Measurements from ENCODE around the gene TNNC1. TPM values are rescaled to one million over a fixed set of nuclear protein-coding genes. Genes with fewer than 3 reads are reported as not detected.
A peak's percentile ranks its signal among the peaks of the same experiment; 100 is the strongest.

Gene TNNC1
- polyA plus RNA-seq, 3 donors = not detected

DNA sequence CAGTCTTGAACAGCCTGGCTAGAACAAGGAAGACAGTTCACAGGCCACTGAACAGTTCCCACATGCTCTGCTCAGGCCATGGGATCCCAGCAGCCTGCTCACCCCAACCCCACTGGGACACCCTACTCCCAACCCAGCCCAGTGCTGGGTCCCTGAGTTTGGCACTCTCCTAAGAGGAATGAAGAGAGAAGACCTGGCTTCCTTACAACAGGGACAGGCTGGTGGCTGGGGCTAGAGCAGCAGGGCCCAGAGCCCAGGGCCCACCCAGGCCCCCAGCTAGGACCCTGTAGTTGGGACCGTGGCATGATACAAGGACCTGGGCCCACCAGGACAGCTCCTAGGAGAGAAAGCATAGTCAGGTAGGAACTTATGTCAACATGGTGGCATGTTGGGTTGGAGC, 52.3 kb downstream of the TNNC1 start:
- H3K79me2 ChIP-seq (ENCODE audit: insufficient read depth, low read length) = no peaks in the 10 kb centered on the region
- Mint-ChIP-seq H3K27me3 (ENCODE audit: low read depth in 3 of 3) (no peaks in the 10 kb centered on the region), H3K4me1 (no peaks in the 10 kb centered on the region), H3K9me3 (peaks cover 0 to 2% (median 0%) of the 10 kb centered on the region in 7 donors), H3K36me3 (peaks cover 66 to 85% of the 10 kb centered on the region in 2 donors), H3K4me3 (no peak overlapping the region), H3K27ac (peak overlapping the region in 4 of 7 donors; percentile 26 to 30 (median 27))
- intact Hi-C loops (cut with micrococcal nuclease) = loop anchor here in 1 of 2 donors (2.0 to 10.0 kb wide), 2 partner anchors 19 to 117 kb away; partner anchors contain the start of gene GLYCTK
- H3K4me2 ChIP-seq (replicated peaks; ENCODE audit: extremely low read depth, low read length, poor library complexity, severe bottlenecking) = no peak overlapping the region
- no peaks in the 10 kb centered on the region for H3K4me1 ChIP-seq (ENCODE audit: control insufficient read depth in 1 of 2, insufficient read depth in 2 of 2, low read length in 2 of 2)
- DNase-seq = no peak
- no peak overlapping the region for H3K4me3 ChIP-seq (replicated peaks in 1 of 3; ENCODE audit: low read depth in 2 of 3, low read length in 3 of 3)
- peaks cover 76 to 86% of the 10 kb centered on the region in 2 donors for H3K36me3 ChIP-seq (replicated peaks in 1 of 2; ENCODE audit: control insufficient read depth in 1 of 2, insufficient read depth in 2 of 2, low read length in 2 of 2)
- no peak overlapping the region for H2AFZ ChIP-seq (ENCODE audit: insufficient read depth, low read depth, low read length, poor library complexity, severe bottlenecking)
- TF ChIP-seq, protein P1, sequence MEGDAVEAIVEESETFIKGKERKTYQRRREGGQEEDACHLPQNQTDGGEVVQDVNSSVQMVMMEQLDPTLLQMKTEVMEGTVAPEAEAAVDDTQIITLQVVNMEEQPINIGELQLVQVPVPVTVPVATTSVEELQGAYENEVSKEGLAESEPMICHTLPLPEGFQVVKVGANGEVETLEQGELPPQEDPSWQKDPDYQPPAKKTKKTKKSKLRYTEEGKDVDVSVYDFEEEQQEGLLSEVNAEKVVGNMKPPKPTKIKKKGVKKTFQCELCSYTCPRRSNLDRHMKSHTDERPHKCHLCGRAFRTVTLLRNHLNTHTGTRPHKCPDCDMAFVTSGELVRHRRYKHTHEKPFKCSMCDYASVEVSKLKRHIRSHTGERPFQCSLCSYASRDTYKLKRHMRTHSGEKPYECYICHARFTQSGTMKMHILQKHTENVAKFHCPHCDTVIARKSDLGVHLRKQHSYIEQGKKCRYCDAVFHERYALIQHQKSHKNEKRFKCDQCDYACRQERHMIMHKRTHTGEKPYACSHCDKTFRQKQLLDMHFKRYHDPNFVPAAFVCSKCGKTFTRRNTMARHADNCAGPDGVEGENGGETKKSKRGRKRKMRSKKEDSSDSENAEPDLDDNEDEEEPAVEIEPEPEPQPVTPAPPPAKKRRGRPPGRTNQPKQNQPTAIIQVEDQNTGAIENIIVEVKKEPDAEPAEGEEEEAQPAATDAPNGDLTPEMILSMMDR (IDR thresholded peaks at IDR 0.05) = no peak
- no peaks in the 10 kb centered on the region for H3K27me3 ChIP-seq (ENCODE audit: control insufficient read depth in 2 of 2, insufficient read depth in 2 of 2, low read length in 2 of 2)
- no peak overlapping the region for H3K27ac ChIP-seq (ENCODE audit: low read depth in 1 of 2, low read length in 2 of 2)
- H3K9me3 ChIP-seq (replicated peaks in 1 of 2; ENCODE audit: control insufficient read depth in 1 of 2, insufficient read depth in 1 of 2, low read length in 2 of 2) = no peaks in the 10 kb centered on the region
- peaks cover 9% of the 10 kb centered on the region for H4K20me1 ChIP-seq (ENCODE audit: insufficient read depth, low read length)
- no peak overlapping the region for H3K9ac ChIP-seq (ENCODE audit: insufficient read depth, low read length, poor library complexity, severe bottlenecking)
- 100% methylated on average over 1 of the region's 1 CpG for WGBS (ENCODE audit: insufficient coverage)

Other genes starting within 250 kb of the TNNC1 start
- gene TLR9, start 228.4 kb downstream of the TNNC1 start, polyA plus RNA-seq = under 1 TPM in 1 of 3 donors, not detected in 2; 0.91 TPM
- 100 to 1,000 TPM; 141 to 199 (median 176) TPM for gene TWF2, start 214.9 kb downstream of the TNNC1 start, polyA plus RNA-seq
- 100 to 1,000 TPM in 2 of 3 donors, 10 to 100 TPM in 1; 92.8 to 144 (median 120) TPM for gene PPM1M, start 208.3 kb downstream of the TNNC1 start, polyA plus RNA-seq
- gene WDR82, start 175.4 kb downstream of the TNNC1 start, polyA plus RNA-seq = 10 to 100 TPM; 27.3 to 33.4 (median 32.3) TPM
- gene GLYCTK, start 166.2 kb downstream of the TNNC1 start, polyA plus RNA-seq = 10 to 100 TPM in 1 of 3 donors, 1 to 10 TPM in 2; 8.3 to 37.5 (median 8.4) TPM
- 10 to 100 TPM in 1 of 3 donors, under 1 TPM in 2; 0.15 to 47.0 (median 0.25) TPM for gene DNAH1, start 137.7 kb downstream of the TNNC1 start, polyA plus RNA-seq
- gene BAP1, start 44.0 kb downstream of the TNNC1 start, polyA plus RNA-seq = 10 to 100 TPM; 11.2 to 73.9 (median 12.9) TPM
- 10 to 100 TPM in 1 of 3 donors, 1 to 10 TPM in 2; 3.3 to 11.4 (median 6.2) TPM for gene PHF7, start 43.4 kb downstream of the TNNC1 start, polyA plus RNA-seq
- under 1 TPM in 1 of 3 donors, not detected in 2; 0.03 TPM for gene SEMA3G, start 8.9 kb downstream of the TNNC1 start, polyA plus RNA-seq
- gene NISCH, start 1.6 kb upstream of the TNNC1 start, polyA plus RNA-seq = 100 to 1,000 TPM in 1 of 3 donors, 10 to 100 TPM in 1, 1 to 10 TPM in 1; 9.7 to 106 (median 13.1) TPM
- 100 to 1,000 TPM in 1 of 3 donors, 10 to 100 TPM in 1, 1 to 10 TPM in 1; 3.8 to 535 (median 15.8) TPM for gene STAB1, start 41.3 kb upstream of the TNNC1 start, polyA plus RNA-seq
- gene NT5DC2, start 79.8 kb upstream of the TNNC1 start, polyA plus RNA-seq = 10 to 100 TPM in 1 of 3 donors, under 1 TPM in 2; 0.66 to 28.4 (median 0.67) TPM
- gene UQCC5, start 82.6 kb upstream of the TNNC1 start, polyA plus RNA-seq = 10 to 100 TPM in 2 of 3 donors, 1 to 10 TPM in 1; 1.4 to 52.1 (median 43.3) TPM
- 10 to 100 TPM; 26.1 to 72.9 (median 38.0) TPM for gene PBRM1, start 231.9 kb upstream of the TNNC1 start, polyA plus RNA-seq
- gene GNL3, start 232.0 kb upstream of the TNNC1 start, polyA plus RNA-seq = 10 to 100 TPM; 13.4 to 18.7 (median 16.7) TPM